ENCODE results near the gene RASGRF2. TPM values are rescaled to one million over a fixed set of nuclear protein-coding genes. Genes with fewer than 3 reads are reported as not detected.

The RASGRF2 gene
- total RNA-seq, 2 experiments from 2014 or later = 0.06 to 0.13 TPM

DNA sequence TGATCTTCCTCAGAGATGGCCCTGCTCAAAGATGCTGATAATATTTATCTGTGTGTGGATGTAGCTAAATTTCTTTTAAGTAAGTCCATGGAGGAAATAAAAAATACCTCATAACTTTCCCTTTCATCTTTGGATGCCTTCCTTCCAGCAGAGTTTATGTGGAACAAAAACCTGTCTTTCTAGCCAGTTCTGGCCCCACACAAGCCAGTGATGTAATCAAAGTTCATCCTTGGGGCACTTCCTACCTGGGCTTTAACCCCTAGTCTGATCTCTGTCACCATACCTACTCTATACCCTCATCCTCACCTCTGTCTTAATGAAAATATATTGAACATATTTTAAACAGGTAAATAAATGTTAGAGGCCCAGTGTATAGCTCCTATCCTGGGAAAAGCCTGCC lies 39.8 kb upstream of the RASGRF2 start:
- TF ChIP-seq, protein P1, sequence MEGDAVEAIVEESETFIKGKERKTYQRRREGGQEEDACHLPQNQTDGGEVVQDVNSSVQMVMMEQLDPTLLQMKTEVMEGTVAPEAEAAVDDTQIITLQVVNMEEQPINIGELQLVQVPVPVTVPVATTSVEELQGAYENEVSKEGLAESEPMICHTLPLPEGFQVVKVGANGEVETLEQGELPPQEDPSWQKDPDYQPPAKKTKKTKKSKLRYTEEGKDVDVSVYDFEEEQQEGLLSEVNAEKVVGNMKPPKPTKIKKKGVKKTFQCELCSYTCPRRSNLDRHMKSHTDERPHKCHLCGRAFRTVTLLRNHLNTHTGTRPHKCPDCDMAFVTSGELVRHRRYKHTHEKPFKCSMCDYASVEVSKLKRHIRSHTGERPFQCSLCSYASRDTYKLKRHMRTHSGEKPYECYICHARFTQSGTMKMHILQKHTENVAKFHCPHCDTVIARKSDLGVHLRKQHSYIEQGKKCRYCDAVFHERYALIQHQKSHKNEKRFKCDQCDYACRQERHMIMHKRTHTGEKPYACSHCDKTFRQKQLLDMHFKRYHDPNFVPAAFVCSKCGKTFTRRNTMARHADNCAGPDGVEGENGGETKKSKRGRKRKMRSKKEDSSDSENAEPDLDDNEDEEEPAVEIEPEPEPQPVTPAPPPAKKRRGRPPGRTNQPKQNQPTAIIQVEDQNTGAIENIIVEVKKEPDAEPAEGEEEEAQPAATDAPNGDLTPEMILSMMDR (conservative IDR thresholded peaks at IDR 0.05; ENCODE audit: low read length) = no peak
- no peak for TF ChIP-seq EZH2phosphoT487 (IDR thresholded peaks at IDR 0.05; ENCODE audit: borderline replicate concordance, low read depth, low read length)
- Histone ChIP-seq H3K4me3 (ENCODE audit: low read depth, low read length, poor library complexity, severe bottlenecking) (no peak overlapping the region), H3K4me2 (ENCODE audit: low read length) (no peak overlapping the region), H3K9me3 (ENCODE audit: low read length) (no peaks in the 10 kb centered on the region), H3K9me2 (ENCODE audit: insufficient read depth, low read length) (no peaks in the 10 kb centered on the region), H3K27ac (ENCODE audit: low read depth, low read length, poor library complexity, severe bottlenecking) (no peak overlapping the region), H4K20me1 (ENCODE audit: insufficient read depth, low read length) (no peaks in the 10 kb centered on the region), H2AFZ (ENCODE audit: low read length) (no peak overlapping the region), H3K36me3 (ENCODE audit: insufficient read depth, low read length) (no peaks in the 10 kb centered on the region), H3K4me1 (ENCODE audit: insufficient read depth, low read length, poor library complexity, severe bottlenecking) (no peaks in the 10 kb centered on the region), H3K79me2 (ENCODE audit: insufficient read depth, low read depth, low read length) (no peaks in the 10 kb centered on the region)
- intact Hi-C loops (cut with micrococcal nuclease; ENCODE audit: unreplicated experiment) = no loop called here
- ChIA-PET CTCF (ENCODE audit: unreplicated experiment) (no interaction called here), POLR2A (no interaction called here)
- DNase-seq (ENCODE audit: low spot score) = no peak
- no TSS peak for BruUV-seq (replicated peaks)

DNA sequence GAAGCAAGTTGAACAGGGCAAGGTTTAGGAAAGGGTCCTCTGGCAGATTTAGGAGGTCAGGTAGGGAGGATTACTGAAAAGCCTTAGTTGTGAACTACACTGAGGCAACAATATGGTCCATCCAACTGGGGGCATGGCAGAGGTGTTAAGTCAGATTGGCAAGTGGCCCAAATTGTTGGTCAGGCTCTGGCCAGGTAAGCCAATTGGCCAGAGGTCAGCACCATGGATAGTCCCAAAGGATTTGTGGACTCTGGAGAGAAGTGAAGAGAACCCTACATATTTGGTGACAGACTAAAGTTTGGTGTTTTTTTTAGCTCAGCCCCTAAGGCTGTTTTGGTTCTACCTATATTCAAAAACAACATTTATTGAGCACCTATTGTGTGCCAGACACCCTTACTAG lies 39.1 kb upstream of the RASGRF2 start:
- H3K4me1 ChIP-seq (ENCODE audit: insufficient read depth, low read length, poor library complexity, severe bottlenecking) = no peaks in the 10 kb centered on the region
- no peak for DNase-seq (ENCODE audit: low spot score)
- H3K27ac ChIP-seq (ENCODE audit: low read depth, low read length, poor library complexity, severe bottlenecking) = no peak overlapping the region
- no peaks in the 10 kb centered on the region for H3K9me3 ChIP-seq (ENCODE audit: low read length)
- H3K9me2 ChIP-seq (ENCODE audit: insufficient read depth, low read length) = no peaks in the 10 kb centered on the region
- no peaks in the 10 kb centered on the region for H3K79me2 ChIP-seq (ENCODE audit: insufficient read depth, low read depth, low read length)
- intact Hi-C loops (cut with micrococcal nuclease; ENCODE audit: unreplicated experiment) = no loop called here
- H4K20me1 ChIP-seq (ENCODE audit: insufficient read depth, low read length) = no peaks in the 10 kb centered on the region
- ChIA-PET CTCF (ENCODE audit: unreplicated experiment) (no interaction called here), POLR2A (interaction anchor here (0.5 to 0.6 kb wide), 2 partner anchors 11 to 116 kb away, joined by 3 to 5 read pairs; no protein-coding TSS in a partner anchor)
- BruUV-seq (replicated peaks) = no TSS peak
- no peak for TF ChIP-seq EZH2phosphoT487 (IDR thresholded peaks at IDR 0.05; ENCODE audit: borderline replicate concordance, low read depth, low read length)
- TF ChIP-seq, protein P1 (conservative IDR thresholded peaks at IDR 0.05; ENCODE audit: low read length) = no peak
- no peak overlapping the region for H2AFZ ChIP-seq (ENCODE audit: low read length)
- no peak overlapping the region for H3K4me2 ChIP-seq (ENCODE audit: low read length)
- H3K36me3 ChIP-seq (ENCODE audit: insufficient read depth, low read length) = no peaks in the 10 kb centered on the region
- no peak overlapping the region for H3K4me3 ChIP-seq (ENCODE audit: low read depth, low read length, poor library complexity, severe bottlenecking)

DNA sequence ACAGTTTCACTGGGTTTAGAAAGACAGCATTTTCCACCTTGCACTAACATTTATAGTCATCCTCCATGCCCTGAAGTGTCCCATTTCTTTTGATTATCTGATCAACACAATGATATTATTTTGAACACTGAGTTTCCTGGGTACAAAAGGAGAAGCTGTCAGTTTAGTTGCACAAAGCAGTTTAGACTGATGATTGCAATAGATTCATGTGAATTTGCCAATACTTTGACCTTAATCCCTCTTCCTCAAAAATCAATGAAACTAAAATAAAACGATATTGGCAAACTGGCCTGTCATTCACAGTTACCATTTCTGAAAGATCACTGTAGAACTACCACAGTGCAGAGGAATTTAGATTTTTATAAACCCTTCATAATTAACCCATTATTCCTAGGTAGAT lies 34.2 kb upstream of the RASGRF2 start:
- no peaks in the 10 kb centered on the region for H3K9me2 ChIP-seq (ENCODE audit: insufficient read depth, low read length)
- TF ChIP-seq, protein P1 (conservative IDR thresholded peaks at IDR 0.05; ENCODE audit: low read length) = no peak
- TF ChIP-seq EZH2phosphoT487 (IDR thresholded peaks at IDR 0.05; ENCODE audit: borderline replicate concordance, low read depth, low read length) = no peak
- ChIA-PET CTCF (ENCODE audit: unreplicated experiment) (no interaction called here), POLR2A (no interaction called here)
- no peaks in the 10 kb centered on the region for H3K36me3 ChIP-seq (ENCODE audit: insufficient read depth, low read length)
- DNase-seq (ENCODE audit: low spot score) = no peak
- no peak overlapping the region for H2AFZ ChIP-seq (ENCODE audit: low read length)
- H3K27ac ChIP-seq (ENCODE audit: low read depth, low read length, poor library complexity, severe bottlenecking) = no peak overlapping the region
- no TSS peak for BruUV-seq (replicated peaks)
- H3K9me3 ChIP-seq (ENCODE audit: low read length) = no peaks in the 10 kb centered on the region
- no peaks in the 10 kb centered on the region for H4K20me1 ChIP-seq (ENCODE audit: insufficient read depth, low read length)
- no peaks in the 10 kb centered on the region for H3K4me1 ChIP-seq (ENCODE audit: insufficient read depth, low read length, poor library complexity, severe bottlenecking)
- intact Hi-C loops (cut with micrococcal nuclease; ENCODE audit: unreplicated experiment) = no loop called here
- H3K4me3 ChIP-seq (ENCODE audit: low read depth, low read length, poor library complexity, severe bottlenecking) = no peak overlapping the region
- H3K4me2 ChIP-seq (ENCODE audit: low read length) = no peak overlapping the region
- no peaks in the 10 kb centered on the region for H3K79me2 ChIP-seq (ENCODE audit: insufficient read depth, low read depth, low read length)
